Measurements from ENCODE around the gene GSN. TPM values are rescaled to one million over a fixed set of nuclear protein-coding genes. Genes with fewer than 3 reads are reported as not detected.
A peak's percentile ranks its signal among the peaks of the same experiment; 100 is the strongest.

Gene GSN
- total RNA-seq, 1 donor from 2014 or later, result 249 TPM

- Mint-ChIP-seq H3K36me3 (ENCODE audit: unreplicated experiment) (peaks cover 6% of the 10 kb centered on the region), H3K27ac (ENCODE audit: unreplicated experiment) (peak overlapping the region; percentile 91), H3K4me1 (ENCODE audit: unreplicated experiment) (peaks cover 31% of the 10 kb centered on the region), H3K4me3 (ENCODE audit: unreplicated experiment) (no peak overlapping the region), H3K9me3 (ENCODE audit: unreplicated experiment) (no peaks in the 10 kb centered on the region), H3K27me3 (ENCODE audit: unreplicated experiment) (no peaks in the 10 kb centered on the region)
- TF ChIP-seq CTCF (IDR thresholded peaks at IDR 0.05), result no peak
- no peak for DNase-seq (ENCODE audit: extremely low spot score, unreplicated experiment)
Observed at GRCh38 chr9:121297389-121297788, 29.4 kb downstream of the GSN start.

GRCh38 chr9:121298016-121298538 is 30.1 kb downstream of the GSN start:
- no peak for TF ChIP-seq CTCF (IDR thresholded peaks at IDR 0.05)
- H3K27ac Mint-ChIP-seq (ENCODE audit: unreplicated experiment), result peak overlapping the region; percentile 91
- no peaks in the 10 kb centered on the region for H3K27me3 Mint-ChIP-seq (ENCODE audit: unreplicated experiment)
- no peak overlapping the region for H3K4me3 Mint-ChIP-seq (ENCODE audit: unreplicated experiment)
- H3K9me3 Mint-ChIP-seq (ENCODE audit: unreplicated experiment), result no peaks in the 10 kb centered on the region
- H3K4me1 Mint-ChIP-seq (ENCODE audit: unreplicated experiment), result peaks cover 31% of the 10 kb centered on the region
- no peak for DNase-seq (ENCODE audit: extremely low spot score, unreplicated experiment)
- H3K36me3 Mint-ChIP-seq (ENCODE audit: unreplicated experiment), result peaks cover 6% of the 10 kb centered on the region

- H3K4me1 Mint-ChIP-seq (ENCODE audit: unreplicated experiment), result peaks cover 29% of the 10 kb centered on the region
- peaks cover 10% of the 10 kb centered on the region for H3K36me3 Mint-ChIP-seq (ENCODE audit: unreplicated experiment)
- TF ChIP-seq CTCF (IDR thresholded peaks at IDR 0.05), result no peak
- peak overlapping the region; percentile 60 for H3K4me3 Mint-ChIP-seq (ENCODE audit: unreplicated experiment)
- H3K27ac Mint-ChIP-seq (ENCODE audit: unreplicated experiment), result peak overlapping the region; percentile 91
- DNase-seq (ENCODE audit: extremely low spot score, unreplicated experiment), result no peak
- H3K9me3 Mint-ChIP-seq (ENCODE audit: unreplicated experiment), result no peaks in the 10 kb centered on the region
- no peaks in the 10 kb centered on the region for H3K27me3 Mint-ChIP-seq (ENCODE audit: unreplicated experiment)
Observed at GRCh38 chr9:121298689-121299466, 30.9 kb downstream of the GSN start.

- DNase-seq (ENCODE audit: extremely low spot score, unreplicated experiment), result no peak
- H3K27ac Mint-ChIP-seq (ENCODE audit: unreplicated experiment), result peak overlapping the region; percentile 91
Observed at GRCh38 chr9:121299467-121300282, 31.7 kb downstream of the GSN start.

More at GRCh38 chr9:121299467-121300282, 31.7 kb downstream of the GSN start:
- Mint-ChIP-seq H3K27me3 (ENCODE audit: unreplicated experiment) (no peaks in the 10 kb centered on the region), H3K9me3 (ENCODE audit: unreplicated experiment) (no peaks in the 10 kb centered on the region), H3K4me1 (ENCODE audit: unreplicated experiment) (peaks cover 29% of the 10 kb centered on the region), H3K36me3 (ENCODE audit: unreplicated experiment) (peaks cover 17% of the 10 kb centered on the region), H3K4me3 (ENCODE audit: unreplicated experiment) (peak overlapping the region; percentile 81)
- TF ChIP-seq CTCF (IDR thresholded peaks at IDR 0.05), result no peak

All from osteocyte (in vitro differentiated cells).